Measurements from ENCODE around the gene CDHR3. TPM values are rescaled to one million over a fixed set of nuclear protein-coding genes. Genes with fewer than 3 reads are reported as not detected.

The CDHR3 gene
- total RNA-seq, 4 donors from 2014 or later, result 4.3 to 29.5 (median 27.0) TPM

DNA sequence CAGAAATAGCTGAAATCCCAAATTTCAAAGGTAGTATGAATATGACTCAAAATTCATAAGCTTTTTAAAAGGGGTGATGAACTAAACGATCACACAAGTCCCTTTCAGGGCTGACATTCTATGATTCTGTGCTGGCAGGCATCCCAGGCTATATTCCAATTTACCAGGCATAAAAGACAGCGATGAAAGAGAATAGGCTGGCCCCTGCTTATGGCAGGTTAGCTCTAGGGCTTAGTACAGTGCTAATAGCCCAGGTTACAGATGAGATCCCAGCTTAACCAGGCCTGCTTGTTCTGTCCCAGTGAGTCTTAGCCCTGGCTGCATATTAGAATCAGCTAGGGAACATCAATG, 56.4 kb downstream of the CDHR3 start:
- Histone ChIP-seq H3K4me1 (peaks cover 0 to 33% (median 5%) of the 10 kb centered on the region in 3 donors), H3K9me3 (no peaks in the 10 kb centered on the region), H3K4me3 (no peak overlapping the region), H3K36me3 (no peaks in the 10 kb centered on the region), H3K27me3 (no peaks in the 10 kb centered on the region), H3K27ac (peak overlapping the region in 1 of 4 donors; percentile 11)
- ATAC-seq, result no peak
- WGBS, 2 donors (ENCODE audit: low coverage in 1 of 2), result 79 to 86% methylated on average over 2 of the region's 2 CpGs
- no peak for TF ChIP-seq CTCF (IDR thresholded peaks at IDR 0.05)

GRCh38 chr7:106021151-106022067, 58.3 kb downstream of the CDHR3 start:
- H3K27ac ChIP-seq, result peak overlapping the region; percentile 23 to 72 (median 68)
- H3K4me3 ChIP-seq, result no peak overlapping the region
- peak; percentile 60 for ATAC-seq
- TF ChIP-seq POLR2AphosphoS5 (IDR thresholded peaks at IDR 0.05) (no peak), POLR2A (IDR thresholded peaks at IDR 0.05) (no peak), EP300 (IDR thresholded peaks at IDR 0.05) (no peak), CTCF (IDR thresholded peaks at IDR 0.05) (no peak)
- H3K4me1 ChIP-seq, result peaks cover 0 to 21% (median 0%) of the 10 kb centered on the region in 3 donors
- no peaks in the 10 kb centered on the region for H3K36me3 ChIP-seq
- H3K27me3 ChIP-seq, result no peaks in the 10 kb centered on the region
- H3K9me3 ChIP-seq, result no peaks in the 10 kb centered on the region
- WGBS, 2 donors (ENCODE audit: low coverage in 1 of 2), result 42 to 65% methylated on average over 3 to 6 of the region's 11 CpGs

DNA sequence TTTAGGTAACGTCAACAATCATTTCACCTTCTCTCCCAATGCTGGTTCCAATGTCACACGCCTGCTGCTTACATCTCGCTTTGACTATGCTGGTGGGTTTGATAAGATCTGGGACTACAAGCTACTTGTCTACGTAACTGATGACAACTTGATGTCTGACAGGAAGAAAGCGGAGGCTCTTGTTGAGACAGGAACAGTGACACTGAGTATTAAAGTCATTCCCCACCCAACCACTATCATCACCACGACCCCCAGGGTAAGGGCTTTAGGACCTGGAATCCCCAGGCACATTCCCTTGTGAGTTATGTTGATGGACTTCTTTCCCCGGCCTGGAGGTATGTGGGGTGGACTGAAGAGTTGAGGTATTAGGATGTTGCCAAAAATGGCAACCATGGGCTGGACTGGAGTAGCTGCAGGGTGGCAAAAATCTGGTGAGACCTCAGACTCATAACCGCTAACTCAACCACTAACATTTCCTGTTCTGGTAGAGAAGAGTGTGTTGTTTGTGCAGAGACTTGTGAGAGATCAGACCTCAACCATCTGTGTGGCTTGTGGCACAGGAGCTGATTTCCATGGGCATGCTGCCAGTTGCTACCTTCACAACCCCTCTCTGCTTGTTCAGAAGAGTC, 59.2 kb downstream of the CDHR3 start:
- ATAC-seq, result no peak
- Histone ChIP-seq H3K27me3 (no peaks in the 10 kb centered on the region), H3K36me3 (no peaks in the 10 kb centered on the region), H3K4me1 (peaks cover 0 to 18% (median 0%) of the 10 kb centered on the region in 3 donors), H3K4me3 (no peak overlapping the region), H3K9me3 (no peaks in the 10 kb centered on the region), H3K27ac (no peak overlapping the region)
- TF ChIP-seq POLR2AphosphoS5 (IDR thresholded peaks at IDR 0.05) (no peak), EP300 (IDR thresholded peaks at IDR 0.05) (no peak), POLR2A (IDR thresholded peaks at IDR 0.05) (no peak), CTCF (IDR thresholded peaks at IDR 0.05) (no peak)
- 84 to 88% methylated on average over 4 to 7 of the region's 8 CpGs for WGBS, 2 donors (ENCODE audit: low coverage in 1 of 2)

DNA sequence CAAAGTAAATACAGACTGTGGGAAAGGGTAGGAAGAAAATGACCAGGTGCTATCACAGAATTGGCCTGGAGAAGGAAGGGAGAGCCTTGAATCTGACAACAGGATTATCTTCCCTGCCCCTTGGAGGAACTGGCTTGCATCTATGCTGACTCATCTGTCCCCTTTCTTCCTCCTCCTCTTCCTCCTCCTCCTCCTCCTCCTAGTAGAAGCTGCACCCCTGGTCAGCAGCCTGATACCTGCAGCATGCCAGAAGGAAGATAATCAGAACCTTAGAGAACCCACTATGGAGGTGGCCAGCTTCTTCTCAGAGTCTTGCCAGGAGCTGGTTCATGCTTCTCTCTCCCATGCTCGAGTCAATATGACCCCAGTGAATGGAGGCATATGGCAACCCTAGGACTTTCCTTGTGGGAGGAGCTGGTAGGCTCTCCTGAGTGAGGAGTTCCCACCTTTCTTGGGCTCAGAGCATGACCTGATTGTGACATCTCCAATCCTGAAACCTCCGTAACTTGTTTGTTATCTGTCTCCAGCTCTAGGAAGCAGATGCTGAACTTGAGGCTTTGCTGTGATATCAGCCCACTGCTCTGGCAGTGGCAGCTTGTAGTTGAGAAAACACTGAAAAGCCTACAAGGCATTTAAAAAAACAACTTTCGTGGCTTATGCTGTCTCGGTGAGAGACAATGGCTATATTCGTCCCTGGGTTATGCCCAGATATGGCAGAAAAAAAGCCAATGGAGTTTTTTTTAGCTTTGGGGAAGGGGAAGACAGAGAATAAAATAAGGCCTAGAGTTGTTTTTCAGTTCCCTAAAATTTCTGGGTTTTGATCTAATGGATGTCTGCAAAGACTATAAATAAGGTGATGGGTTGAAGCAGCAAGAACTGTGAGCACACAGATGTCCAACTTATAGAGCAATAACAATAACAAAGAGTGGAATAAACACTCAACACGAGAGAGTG, 60.6 kb downstream of the CDHR3 start:
- Histone ChIP-seq H3K27ac (no peak overlapping the region), H3K4me3 (no peak overlapping the region), H3K4me1 (peaks cover 0 to 18% (median 0%) of the 10 kb centered on the region in 3 donors), H3K36me3 (no peaks in the 10 kb centered on the region), H3K27me3 (no peaks in the 10 kb centered on the region), H3K9me3 (no peaks in the 10 kb centered on the region)
- TF ChIP-seq EP300 (IDR thresholded peaks at IDR 0.05) (no peak), POLR2AphosphoS5 (IDR thresholded peaks at IDR 0.05) (no peak), POLR2A (IDR thresholded peaks at IDR 0.05) (no peak), CTCF (IDR thresholded peaks at IDR 0.05) (no peak)
- no peak for ATAC-seq
- WGBS, 2 donors (ENCODE audit: low coverage in 1 of 2), result 63 to 79% methylated on average over 5 of the region's 6 CpGs

All from gastroesophageal sphincter (tissue), 4 donors.